Jurkat, Clone E6-1 (cell line): ENCODE data around the gene KIF1A.

Source experiments
- DNase-seq: peaks from one replicate; pipeline ENCODE4 v3.0.0-alpha.2; 2011; ENCODE audit warnings: low read depth, low spot score
- H3K4me3 ChIP-seq: 2 replicates; pipeline ENCODE4 v1.5.1; 2011; ENCODE audit warnings: mild to moderate bottlenecking, low read length, control low read depth, moderate library complexity

KIF1A gene

DNA sequence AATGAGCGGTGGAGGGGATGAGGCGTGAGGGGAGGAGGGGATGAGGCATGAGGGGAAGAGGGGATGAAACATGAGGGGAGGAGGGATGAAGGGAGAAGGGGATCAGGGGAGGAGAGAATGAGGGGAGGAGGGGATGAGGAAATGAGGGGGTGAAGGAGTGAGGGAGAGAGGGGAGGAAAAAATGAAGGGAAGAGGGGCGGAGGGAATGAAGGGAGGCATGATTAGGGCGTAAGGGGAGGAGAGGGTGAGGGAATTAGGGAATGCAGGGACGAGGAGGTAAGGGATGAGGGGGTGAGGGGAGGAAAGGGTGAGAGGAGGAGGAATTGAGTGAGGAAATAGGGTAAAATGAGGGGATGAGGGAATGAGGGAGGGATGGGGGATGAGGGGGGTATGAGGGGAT is 87.8 kb downstream of the KIF1A start:
- no peak for DNase-seq
- no peak overlapping the region for H3K4me3 ChIP-seq

DNA sequence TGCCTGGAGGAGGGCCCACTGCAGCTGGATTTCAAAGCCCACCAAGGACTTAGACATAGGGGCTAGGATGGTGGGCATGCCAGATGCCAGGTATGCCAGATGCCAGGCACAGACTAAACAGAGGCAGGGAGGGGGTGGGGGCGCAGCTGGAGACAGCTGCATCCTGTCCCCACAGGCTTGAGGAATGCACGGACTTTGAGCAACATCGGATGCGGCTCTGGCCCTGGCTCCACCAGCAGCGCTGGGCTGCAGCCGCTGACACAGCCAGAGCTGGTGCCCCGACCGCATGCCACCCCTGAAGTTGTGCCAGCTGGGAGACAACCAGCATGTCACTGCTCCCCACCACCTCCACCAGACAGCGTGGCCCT is 88.9 kb downstream of the KIF1A start:
- no peak for DNase-seq
- no peak overlapping the region for H3K4me3 ChIP-seq

GRCh38 chr2:240730501-240731177 is 89.4 kb downstream of the KIF1A start:
- DNase-seq, result no peak
- H3K4me3 ChIP-seq, result no peak overlapping the region

DNA sequence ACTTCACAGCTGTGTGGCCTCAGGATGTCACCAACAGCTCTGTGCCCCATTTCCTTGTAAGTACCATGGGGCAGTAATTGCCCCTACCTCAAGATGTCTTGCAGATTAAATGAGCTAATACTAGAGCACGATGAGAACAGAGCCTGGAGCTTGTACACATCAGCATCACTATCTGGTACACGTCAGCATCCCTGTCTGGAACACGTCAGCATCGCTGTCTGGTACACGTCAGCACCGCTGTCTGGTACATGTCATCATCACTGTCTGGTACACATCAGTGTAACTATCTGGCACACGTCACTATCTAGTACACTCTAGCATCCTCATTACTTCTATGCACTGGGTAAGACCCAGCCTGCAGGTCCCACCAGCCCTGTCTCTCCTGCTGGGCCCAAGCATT is 91.2 kb downstream of the KIF1A start:
- no peak for DNase-seq
- H3K4me3 ChIP-seq, result no peak overlapping the region

GRCh38 chr2:240728361-240728760 is 91.7 kb downstream of the KIF1A start:
- no peak for DNase-seq
- no peak overlapping the region for H3K4me3 ChIP-seq

GRCh38 chr2:240727913-240728312 is 92.1 kb downstream of the KIF1A start:
- DNase-seq, result no peak
- H3K4me3 ChIP-seq, result no peak overlapping the region

DNA sequence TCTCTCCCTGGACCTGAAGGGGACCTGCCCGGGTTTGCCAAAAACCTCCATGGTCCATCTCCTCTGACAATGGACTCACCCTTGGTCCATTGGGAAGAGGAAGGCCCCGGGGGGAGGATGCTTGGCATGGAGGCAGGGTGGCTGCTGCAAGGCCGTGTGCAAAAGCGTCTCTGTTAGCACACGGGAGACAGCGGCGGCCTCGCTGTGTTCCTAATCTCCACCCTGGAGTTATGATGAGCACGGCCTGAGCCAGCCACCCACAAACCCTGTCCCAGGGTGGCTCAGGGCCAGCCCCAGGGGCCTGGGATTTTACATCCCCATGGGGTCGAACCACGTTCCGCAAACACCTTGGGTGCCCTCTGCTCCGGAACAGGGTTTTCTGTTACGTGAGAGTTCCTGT is 92.6 kb downstream of the KIF1A start:
- no peak for DNase-seq
- no peak overlapping the region for H3K4me3 ChIP-seq

GRCh38 chr2:240726876-240727275 is 93.1 kb downstream of the KIF1A start:
- no peak overlapping the region for H3K4me3 ChIP-seq
- no peak for DNase-seq

- no peak overlapping the region for H3K4me3 ChIP-seq
- no peak for DNase-seq
Measured at GRCh38 chr2:240725671-240726070, 94.3 kb downstream of the KIF1A start.

GRCh38 chr2:240725266-240725665 is 94.8 kb downstream of the KIF1A start:
- no peak for DNase-seq

GRCh38 chr2:240724431-240724830 is 95.6 kb downstream of the KIF1A start:
- DNase-seq, result no peak
- H3K4me3 ChIP-seq, result no peak overlapping the region

More at GRCh38 chr2:240725266-240725665, 94.8 kb downstream of the KIF1A start:
- no peak overlapping the region for H3K4me3 ChIP-seq

DNA sequence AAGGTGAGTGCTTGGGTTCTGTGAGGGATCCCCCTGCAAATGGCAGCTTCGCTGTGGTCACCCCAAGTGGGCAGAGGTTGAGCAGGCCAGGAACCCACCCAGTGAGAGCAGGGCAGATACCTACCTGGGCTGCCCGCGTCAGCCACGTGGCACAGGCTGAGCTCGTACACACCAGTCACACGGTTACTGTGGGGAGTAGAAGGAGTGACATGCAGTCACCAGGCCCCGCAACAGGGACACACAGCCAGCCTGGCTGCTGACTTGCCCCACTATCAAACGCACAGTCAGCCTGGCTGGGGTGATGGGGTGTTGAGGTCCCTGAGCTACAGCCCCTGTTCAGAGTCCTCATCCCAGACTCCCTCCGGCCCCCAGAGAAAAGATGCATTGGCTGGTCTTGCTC is 96.2 kb downstream of the KIF1A start:
- DNase-seq, result no peak
- H3K4me3 ChIP-seq, result no peak overlapping the region

DNA sequence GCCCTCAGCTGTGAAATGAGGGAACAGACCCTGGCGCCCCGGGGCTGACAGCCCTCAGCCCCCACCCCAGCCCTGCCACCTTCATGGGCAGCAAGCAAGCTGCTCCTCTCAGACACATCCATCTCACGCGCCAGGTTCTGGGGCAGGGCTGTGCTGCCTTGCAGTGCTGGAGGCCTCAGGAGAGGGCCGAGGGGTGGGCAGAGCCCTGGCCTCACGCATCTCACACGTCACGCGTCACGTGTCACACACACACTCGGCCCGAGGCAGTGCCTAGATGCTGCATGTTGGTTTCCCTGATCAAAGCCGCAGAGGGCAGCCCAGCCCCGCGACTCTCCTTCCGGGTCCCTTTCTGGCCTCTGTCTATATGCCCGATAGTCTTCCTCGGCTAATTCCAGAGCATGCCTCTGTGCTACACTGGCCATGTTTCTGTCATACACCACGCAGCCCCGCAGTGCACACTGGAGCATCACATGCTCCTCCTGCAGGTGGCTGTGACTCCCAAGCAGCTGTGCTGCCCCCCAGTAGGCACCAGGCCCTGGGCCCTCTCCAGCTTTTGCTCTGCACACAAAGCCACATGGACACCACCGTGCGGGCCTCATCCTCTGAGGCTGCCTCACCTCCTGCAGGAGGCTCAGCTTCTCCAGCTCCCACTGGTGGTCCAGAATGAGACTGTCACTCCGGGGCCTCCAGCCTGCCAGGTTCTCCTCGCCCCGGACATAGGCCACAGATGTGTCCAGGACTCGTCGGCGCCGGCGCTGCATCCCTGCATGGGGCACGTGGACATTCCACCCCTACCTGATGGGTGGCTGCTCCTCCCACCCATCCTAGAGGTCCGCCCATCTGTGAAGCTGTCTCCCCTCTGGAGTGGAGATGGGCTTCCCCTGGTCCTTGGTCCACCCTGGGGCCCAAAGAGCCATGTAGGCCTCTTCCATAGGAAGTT is 97.0 kb downstream of the KIF1A start:
- no peak overlapping the region for H3K4me3 ChIP-seq
- DNase-seq, result no peak

GRCh38 chr2:240722376-240722775 is 97.6 kb downstream of the KIF1A start:
- no peak overlapping the region for H3K4me3 ChIP-seq
- DNase-seq, result no peak

GRCh38 chr2:240721596-240722180 is 98.3 kb downstream of the KIF1A start:
- DNase-seq, result no peak
- H3K4me3 ChIP-seq, result no peak overlapping the region

GRCh38 chr2:240720686-240721595 is 99.1 kb downstream of the KIF1A start:
- no peak for DNase-seq
- no peak overlapping the region for H3K4me3 ChIP-seq

DNA sequence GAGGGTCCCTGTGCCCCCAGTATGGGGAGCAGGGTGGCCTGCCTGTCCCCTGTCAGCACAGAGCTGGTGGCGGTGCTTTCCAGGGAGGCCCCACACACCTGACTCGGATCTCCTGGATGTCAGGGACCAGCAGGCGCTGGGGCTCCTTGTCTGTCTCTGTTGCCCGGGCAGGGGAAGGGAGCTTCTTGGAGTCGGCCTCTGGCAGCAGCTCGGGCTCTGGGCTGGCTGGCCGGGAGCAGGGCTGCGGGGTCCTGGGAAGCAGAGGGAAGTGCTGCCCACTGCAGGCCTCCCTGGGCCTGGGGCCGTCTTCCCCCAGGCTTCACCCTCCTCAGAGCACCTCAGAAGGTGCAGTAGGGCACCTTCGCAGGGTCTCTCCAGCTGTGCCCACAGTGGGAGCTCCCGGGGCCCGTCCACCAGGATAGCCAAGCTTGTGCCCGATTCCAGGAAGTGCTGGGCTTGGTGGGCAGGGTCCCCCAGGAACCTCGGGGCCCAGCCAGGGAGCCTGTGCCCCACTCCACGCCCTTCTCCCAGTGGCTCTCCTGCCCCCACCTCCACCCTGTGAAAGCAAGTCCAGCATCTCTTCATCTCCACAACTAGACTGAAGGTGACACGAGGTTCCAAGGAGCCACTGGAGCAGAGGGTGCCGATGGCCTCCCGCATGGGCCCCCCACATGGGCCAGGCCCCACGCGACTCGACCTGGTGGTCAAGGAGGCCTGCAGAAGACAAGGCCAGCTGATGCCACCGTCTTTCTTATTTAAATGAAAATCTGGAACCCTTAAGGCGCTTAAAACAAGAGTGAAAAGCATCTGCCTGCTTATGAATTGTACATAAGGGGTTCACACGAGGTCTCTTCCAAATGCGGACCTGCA is 100.1 kb downstream of the KIF1A start:
- DNase-seq, result no peak
- no peak overlapping the region for H3K4me3 ChIP-seq

- H3K4me3 ChIP-seq, result no peak overlapping the region
- DNase-seq, result no peak
Measured at GRCh38 chr2:240718896-240719490, 101.0 kb downstream of the KIF1A start.
